Measurements from ENCODE around the gene PPARG. TPM values are rescaled to one million over a fixed set of nuclear protein-coding genes. Genes with fewer than 3 reads are reported as not detected.

PPARG gene
- total and polyA plus RNA-seq, 10 of the 15 experiments (the other 5 are each of a cell fraction or from before 2014, with no cell fraction given) = 0.06 to 0.86 (median 0.12) TPM; not detected in 5

DNA sequence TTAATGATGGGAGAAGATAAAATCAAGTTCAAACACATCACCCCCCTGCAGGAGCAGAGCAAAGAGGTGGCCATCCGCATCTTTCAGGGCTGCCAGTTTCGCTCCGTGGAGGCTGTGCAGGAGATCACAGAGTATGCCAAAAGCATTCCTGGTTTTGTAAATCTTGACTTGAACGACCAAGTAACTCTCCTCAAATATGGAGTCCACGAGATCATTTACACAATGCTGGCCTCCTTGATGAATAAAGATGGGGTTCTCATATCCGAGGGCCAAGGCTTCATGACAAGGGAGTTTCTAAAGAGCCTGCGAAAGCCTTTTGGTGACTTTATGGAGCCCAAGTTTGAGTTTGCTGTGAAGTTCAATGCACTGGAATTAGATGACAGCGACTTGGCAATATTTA, 127.9 kb downstream of the PPARG start:
- CTCF ChIA-PET = no interaction called here
- DNase-seq (ENCODE audit: low read depth, low spot score) = no peak
- no TSS peak for BruUV-seq (replicated peaks)
- intact Hi-C loops (cut with micrococcal nuclease; ENCODE audit: unreplicated experiment) = no loop called here
- RAD21 ChIA-PET (ENCODE audit: unreplicated experiment) = no interaction called here
- Histone ChIP-seq H3K27me3 (replicated peaks in 1 of 2; ENCODE audit: control insufficient read depth in 2 of 2, insufficient read depth in 2 of 2, low read length in 1 of 2) (peaks cover 0 to 3% of the 10 kb centered on the region in 2 experiments; a peak in 2 of 4 replicates), H3K4me2 (ENCODE audit: control insufficient read depth, insufficient read depth) (no peak overlapping the region), H3K9ac (ENCODE audit: control insufficient read depth, insufficient read depth, low read length) (no peak overlapping the region), H3K79me2 (ENCODE audit: control insufficient read depth, insufficient read depth, low read length) (no peaks in the 10 kb centered on the region), H3K9me3 (replicated peaks; ENCODE audit: control insufficient read depth, insufficient read depth, low read length) (no peaks in the 10 kb centered on the region), H3K36me3 (ENCODE audit: control insufficient read depth in 2 of 2, insufficient read depth in 2 of 2, low read length in 1 of 2) (no peaks in the 10 kb centered on the region), H3K4me3 (no peak overlapping the region), H3K4me1 (ENCODE audit: control insufficient read depth, insufficient read depth, low read length) (no peaks in the 10 kb centered on the region), H2AFZ (ENCODE audit: control insufficient read depth, low read depth, low read length) (no peak overlapping the region), H3K27ac (ENCODE audit: control insufficient read depth, insufficient read depth) (no peak overlapping the region), H4K20me1 (ENCODE audit: control insufficient read depth, insufficient read depth) (no peaks in the 10 kb centered on the region; the same call in 1 of the 2 replicates)
- FAIRE-seq = no peak
- 46% methylated on average over 8 of the region's 8 CpGs for WGBS (ENCODE audit: insufficient coverage, insufficient replicate concordance, low lambda C conversion rate, missing lambda C conversion rate)
- SMC1A ChIA-PET (ENCODE audit: uncharacterized antibody, unreplicated experiment) = no interaction called here
- TF ChIP-seq PAX5 (IDR thresholded peaks at IDR 0.05; ENCODE audit: borderline replicate concordance, low read depth, low read length) (no peak), TBL1XR1 (IDR thresholded peaks at IDR 0.05; ENCODE audit: low read depth, low read length) (no peak), BACH1 (IDR thresholded peaks at IDR 0.05; ENCODE audit: borderline replicate concordance) (no peak), ZNF217 (IDR thresholded peaks at IDR 0.05) (no peak), STAT1 (conservative IDR thresholded peaks at IDR 0.05) (no peak), ZNF274 (IDR thresholded peaks at IDR 0.05; ENCODE audit: insufficient read depth, insufficient read length) (no peak), ZNF384 (IDR thresholded peaks at IDR 0.05; ENCODE audit: borderline replicate concordance, low read depth, low read length) (no peak), MAX (IDR thresholded peaks at IDR 0.05; ENCODE audit: low read depth, low read length) (no peak), GABPA (IDR thresholded peaks at IDR 0.05; ENCODE audit: low read depth) (no peak), HSF1 (IDR thresholded peaks at IDR 0.05; ENCODE audit: low read depth, low read length) (no peak), TAF1 (IDR thresholded peaks at IDR 0.05; ENCODE audit: borderline replicate concordance, low read depth, low read length) (no peak)
- TF ChIP-seq, protein P1, sequence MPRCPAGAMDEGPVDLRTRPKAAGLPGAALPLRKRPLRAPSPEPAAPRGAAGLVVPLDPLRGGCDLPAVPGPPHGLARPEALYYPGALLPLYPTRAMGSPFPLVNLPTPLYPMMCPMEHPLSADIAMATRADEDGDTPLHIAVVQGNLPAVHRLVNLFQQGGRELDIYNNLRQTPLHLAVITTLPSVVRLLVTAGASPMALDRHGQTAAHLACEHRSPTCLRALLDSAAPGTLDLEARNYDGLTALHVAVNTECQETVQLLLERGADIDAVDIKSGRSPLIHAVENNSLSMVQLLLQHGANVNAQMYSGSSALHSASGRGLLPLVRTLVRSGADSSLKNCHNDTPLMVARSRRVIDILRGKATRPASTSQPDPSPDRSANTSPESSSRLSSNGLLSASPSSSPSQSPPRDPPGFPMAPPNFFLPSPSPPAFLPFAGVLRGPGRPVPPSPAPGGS (IDR thresholded peaks at IDR 0.05; ENCODE audit: borderline replicate concordance, insufficient read depth, low read depth, low read length, poor library complexity, severe bottlenecking) = no peak
- TF ChIP-seq, protein P2, sequence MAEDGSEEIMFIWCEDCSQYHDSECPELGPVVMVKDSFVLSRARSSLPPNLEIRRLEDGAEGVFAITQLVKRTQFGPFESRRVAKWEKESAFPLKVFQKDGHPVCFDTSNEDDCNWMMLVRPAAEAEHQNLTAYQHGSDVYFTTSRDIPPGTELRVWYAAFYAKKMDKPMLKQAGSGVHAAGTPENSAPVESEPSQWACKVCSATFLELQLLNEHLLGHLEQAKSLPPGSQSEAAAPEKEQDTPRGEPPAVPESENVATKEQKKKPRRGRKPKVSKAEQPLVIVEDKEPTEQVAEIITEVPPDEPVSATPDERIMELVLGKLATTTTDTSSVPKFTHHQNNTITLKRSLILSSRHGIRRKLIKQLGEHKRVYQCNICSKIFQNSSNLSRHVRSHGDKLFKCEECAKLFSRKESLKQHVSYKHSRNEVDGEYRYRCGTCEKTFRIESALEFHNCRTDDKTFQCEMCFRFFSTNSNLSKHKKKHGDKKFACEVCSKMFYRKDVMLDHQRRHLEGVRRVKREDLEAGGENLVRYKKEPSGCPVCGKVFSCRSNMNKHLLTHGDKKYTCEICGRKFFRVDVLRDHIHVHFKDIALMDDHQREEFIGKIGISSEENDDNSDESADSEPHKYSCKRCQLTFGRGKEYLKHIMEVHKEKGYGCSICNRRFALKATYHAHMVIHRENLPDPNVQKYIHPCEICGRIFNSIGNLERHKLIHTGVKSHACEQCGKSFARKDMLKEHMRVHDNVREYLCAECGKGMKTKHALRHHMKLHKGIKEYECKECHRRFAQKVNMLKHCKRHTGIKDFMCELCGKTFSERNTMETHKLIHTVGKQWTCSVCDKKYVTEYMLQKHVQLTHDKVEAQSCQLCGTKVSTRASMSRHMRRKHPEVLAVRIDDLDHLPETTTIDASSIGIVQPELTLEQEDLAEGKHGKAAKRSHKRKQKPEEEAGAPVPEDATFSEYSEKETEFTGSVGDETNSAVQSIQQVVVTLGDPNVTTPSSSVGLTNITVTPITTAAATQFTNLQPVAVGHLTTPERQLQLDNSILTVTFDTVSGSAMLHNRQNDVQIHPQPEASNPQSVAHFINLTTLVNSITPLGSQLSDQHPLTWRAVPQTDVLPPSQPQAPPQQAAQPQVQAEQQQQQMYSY (CRISPR knock-in tag; IDR thresholded peaks at IDR 0.05) = no peak
- ATAC-seq = no peak
- POLR2A ChIA-PET = no interaction called here
- in situ Hi-C loops (cut with MboI) = no loop called here
